Hematopoietic multipotent progenitor cell treated with erythropoietin and hydrocortisone succinate and interleukin-3 and kit ligand, for 6 days (in vitro differentiated cells): ENCODE measurements around the gene THBS2.

Source experiments
- DNase-seq: peaks from one replicate; pipeline ENCODE4 v3.0.0-alpha.2; 2015

Gene THBS2

GRCh38 chr6:169177516-169178166 lies 76.0 kb downstream of the THBS2 start:
- no peak for DNase-seq

DNA sequence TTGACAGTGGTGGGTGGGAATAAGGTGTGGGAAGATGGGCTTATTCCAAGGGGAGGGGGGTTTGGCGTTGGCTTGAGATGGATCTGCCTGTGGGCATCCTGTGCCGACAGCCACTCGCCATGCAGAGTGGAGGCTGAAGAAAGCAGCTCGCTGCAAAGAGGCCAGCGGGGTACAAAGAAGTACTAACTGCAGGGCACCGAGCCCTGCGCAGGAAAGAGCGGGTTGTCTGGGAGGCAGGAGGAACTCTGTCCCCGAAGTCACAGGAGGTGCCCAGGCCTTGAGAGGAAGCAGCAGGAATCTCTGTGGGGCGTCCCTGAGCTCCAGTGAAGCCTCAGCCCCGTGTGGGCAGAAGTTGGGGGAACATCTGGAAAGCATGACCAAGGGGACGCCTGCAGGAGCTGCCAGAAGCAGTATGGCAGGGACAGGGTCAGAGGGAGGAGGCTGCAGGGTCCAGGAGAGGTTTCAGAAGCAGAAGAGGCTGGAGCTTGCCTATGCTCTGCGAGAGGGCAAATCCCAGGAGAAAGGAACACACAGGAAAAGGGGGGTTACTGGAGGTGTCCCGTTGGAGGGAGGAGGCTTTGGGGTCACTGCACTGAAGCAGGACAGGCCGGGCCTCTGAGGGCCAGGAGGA lies 77.2 kb downstream of the THBS2 start:
- no peak for DNase-seq

- no peak for DNase-seq
Measured at GRCh38 chr6:169175360-169175887, 78.2 kb downstream of the THBS2 start.

- DNase-seq: no peak
Measured at GRCh38 chr6:169174516-169175359, 78.9 kb downstream of the THBS2 start.

GRCh38 chr6:169173532-169174268 lies 79.9 kb downstream of the THBS2 start:
- DNase-seq: no peak

GRCh38 chr6:169172946-169173345 lies 80.7 kb downstream of the THBS2 start:
- DNase-seq: no peak

DNA sequence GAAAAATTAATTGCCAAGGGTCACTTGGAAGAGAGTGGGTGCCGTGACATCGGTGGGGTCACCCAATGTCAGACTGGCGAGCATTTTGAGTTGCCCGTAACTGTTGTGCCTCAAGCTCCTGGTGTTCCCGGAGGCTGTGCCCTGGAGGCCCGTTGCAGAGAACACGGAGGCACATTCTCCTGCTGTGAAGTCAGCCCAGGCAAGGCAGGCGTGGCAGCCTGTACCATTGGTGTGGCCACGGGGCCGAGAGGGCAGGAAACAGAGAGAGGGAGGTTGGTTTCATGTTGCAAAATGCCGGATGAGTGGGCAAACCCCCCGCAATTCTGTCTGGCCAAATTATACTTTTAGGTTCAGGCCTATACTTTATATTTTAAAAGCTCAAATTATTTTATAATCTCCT lies 81.2 kb downstream of the THBS2 start:
- no peak for DNase-seq

DNA sequence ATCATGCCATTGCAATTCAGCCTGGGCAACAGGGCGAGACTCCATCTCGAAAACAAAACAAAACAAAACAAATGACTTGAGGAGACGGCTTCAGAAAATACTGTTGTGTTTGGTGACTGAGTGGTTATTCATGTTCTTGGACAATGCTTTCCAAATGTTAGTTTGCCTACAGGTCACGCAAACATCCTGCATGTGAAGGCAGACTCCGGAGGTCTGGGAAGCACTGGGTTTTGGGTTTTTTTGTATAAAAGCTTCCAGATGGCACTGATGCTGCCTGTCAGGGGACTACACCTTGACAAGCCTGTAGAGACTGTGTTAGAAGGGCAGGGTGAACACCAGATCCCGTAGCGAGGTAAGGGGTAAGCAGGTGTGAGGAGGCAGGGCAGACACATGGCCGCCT lies 81.7 kb downstream of the THBS2 start:
- no peak for DNase-seq

- DNase-seq: no peak
Measured at GRCh38 chr6:169171016-169171415, 82.6 kb downstream of the THBS2 start.

DNA sequence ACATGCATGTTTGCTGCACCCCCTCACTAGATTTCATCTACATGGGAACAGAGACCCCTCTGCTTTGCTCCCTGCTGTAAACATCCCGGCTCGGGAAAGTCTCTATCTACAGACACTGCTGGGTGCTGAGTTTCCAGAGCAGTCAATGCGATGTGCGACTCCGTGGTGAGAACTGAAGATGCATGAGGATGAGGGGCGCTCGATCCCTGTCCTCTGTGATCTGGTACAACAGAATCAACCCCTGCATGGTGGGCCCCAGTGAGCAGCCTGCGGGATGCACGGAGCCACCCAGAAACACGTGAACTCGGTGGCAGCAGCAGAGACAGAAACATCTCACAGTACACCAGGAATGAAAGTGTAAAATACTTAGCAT lies 83.1 kb downstream of the THBS2 start:
- no peak for DNase-seq

- DNase-seq: no peak
Measured at GRCh38 chr6:169169941-169170582, 83.6 kb downstream of the THBS2 start.

DNA sequence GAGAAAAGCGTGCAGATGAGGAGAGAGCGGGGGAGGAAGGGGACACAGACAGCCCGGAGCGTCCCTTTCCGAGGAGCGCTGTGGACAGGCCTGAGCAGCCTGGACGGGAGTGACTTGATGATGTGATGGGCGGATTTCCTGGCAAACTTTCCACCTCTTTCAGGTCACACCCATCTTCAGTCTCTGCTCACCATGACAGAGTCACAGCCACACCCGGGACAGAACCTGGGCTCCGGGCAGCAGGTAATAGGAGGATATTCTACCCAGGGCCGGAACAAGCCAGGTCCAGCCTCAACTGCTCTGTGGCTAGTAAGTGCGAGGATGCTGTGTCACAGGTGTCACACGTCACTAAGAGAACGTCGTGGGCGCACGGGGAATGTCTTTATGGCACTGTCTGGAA lies 84.3 kb downstream of the THBS2 start:
- DNase-seq: no peak

DNA sequence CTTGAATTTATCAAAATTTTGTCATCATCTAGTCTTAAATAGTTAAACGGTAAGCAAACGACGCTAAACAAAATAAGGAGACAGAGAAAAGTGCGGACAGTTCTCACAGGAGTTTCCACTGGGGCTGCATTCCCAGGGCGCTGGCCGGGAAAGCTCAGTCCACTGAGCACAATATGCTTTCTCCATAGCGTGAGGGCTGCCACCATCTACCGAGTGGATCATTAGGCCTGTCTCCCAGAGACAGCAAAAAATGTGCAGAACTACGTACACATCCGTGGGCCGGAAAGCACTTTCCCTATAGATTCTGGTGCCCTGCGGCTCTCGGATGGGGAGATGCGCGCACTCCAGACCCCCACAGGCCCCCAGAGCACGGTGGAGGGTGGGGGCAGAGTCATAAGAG lies 84.9 kb downstream of the THBS2 start:
- DNase-seq: no peak

GRCh38 chr6:169168302-169168630 lies 85.4 kb downstream of the THBS2 start:
- DNase-seq: no peak

GRCh38 chr6:169167581-169168301 lies 85.9 kb downstream of the THBS2 start:
- DNase-seq: no peak

DNA sequence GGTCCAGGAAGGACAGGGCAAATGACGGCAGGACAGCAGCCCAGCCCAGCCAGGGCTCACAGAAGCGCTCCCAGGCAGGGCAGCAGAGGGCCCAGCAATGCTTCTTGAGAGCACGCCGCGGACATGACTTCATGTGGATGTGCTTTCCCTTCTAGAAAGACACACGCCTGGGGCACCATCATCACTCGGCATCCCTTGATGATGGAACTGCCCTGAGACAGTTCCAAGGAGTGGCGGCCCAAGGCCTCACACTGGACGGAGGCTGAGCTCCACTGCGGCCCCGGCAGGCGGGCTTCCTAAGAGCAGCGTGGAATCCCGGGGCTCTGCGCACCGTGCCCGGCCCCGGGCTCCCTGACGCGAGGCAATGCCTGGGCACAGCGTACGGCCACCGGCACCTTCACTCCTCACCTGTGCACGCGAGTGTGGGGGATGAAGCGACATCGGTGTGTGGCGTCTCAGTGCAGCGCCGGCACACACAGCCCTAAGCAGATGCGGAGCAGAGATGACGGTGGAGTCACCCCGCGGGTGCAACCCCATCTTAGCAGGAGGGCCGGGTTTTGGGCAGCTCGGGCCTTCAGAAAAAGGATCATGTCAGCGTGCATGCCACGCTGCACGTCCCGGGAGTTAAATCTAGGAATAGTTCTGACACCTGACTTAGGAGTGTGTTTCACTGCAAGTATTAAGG lies 86.6 kb downstream of the THBS2 start:
- DNase-seq: no peak
